GM10248 (cell line): ENCODE data around the gene VIM.

Experiments
- CTCF ChIA-PET: fragments of 300-600 bp; sonication (Branson Sonifier 250); formaldehyde crosslinking; extraction: SDS; loops from one replicate; lab custom pipeline; 2021; ENCODE audit warnings: antibody characterized with exemption; lab: Yijun Ruan, JAX
- POLR2A ChIA-PET: fragments of 350-650 bp; sonication (Branson Sonifier 250); formaldehyde crosslinking; extraction: SDS; loops from one replicate; lab custom pipeline; 2020; ENCODE audit warnings: antibody characterized with exemption; lab: Yijun Ruan, JAX
- DNase-seq: peaks from one replicate; pipeline ENCODE4 v3.0.0; 2012; ENCODE audit errors: extremely low spot score
- TF ChIP-seq, protein P1 (sequence below): IDR thresholded peaks from 2 replicates; pipeline ENCODE4 v1.5.1; 2012; ENCODE audit warnings: mild to moderate bottlenecking, low read depth; ENCODE audit errors: extremely low read depth, missing control alignments, control extremely low read depth

VIM gene

DNA sequence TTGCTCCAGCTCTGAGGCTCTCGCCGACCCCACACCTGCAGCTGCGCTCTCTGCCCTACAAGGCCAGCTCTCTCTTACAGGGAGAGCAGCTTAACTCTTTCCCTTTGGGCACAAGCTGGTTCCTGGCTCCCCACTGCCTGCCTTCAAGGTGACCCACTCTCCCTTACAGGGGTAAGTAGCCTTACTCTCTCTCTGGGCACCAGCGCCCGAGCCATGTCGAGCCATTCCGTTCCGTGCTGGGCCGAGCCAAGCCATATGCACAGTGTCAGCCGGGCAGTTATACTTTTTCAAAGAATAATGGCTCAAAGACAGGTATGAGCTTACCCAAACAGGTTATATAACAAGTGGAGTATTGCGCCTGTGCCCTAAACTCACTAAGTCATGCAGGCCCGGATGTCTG lies 44.6 kb downstream of the VIM start:
- POLR2A ChIA-PET: no interaction called here
- CTCF ChIA-PET: interaction anchor here (1.1 to 2.5 kb wide), 2 partner anchors 14 to 83 kb away, joined by 3 to 12 read pairs; no protein-coding TSS in a partner anchor
- TF ChIP-seq, protein P1, sequence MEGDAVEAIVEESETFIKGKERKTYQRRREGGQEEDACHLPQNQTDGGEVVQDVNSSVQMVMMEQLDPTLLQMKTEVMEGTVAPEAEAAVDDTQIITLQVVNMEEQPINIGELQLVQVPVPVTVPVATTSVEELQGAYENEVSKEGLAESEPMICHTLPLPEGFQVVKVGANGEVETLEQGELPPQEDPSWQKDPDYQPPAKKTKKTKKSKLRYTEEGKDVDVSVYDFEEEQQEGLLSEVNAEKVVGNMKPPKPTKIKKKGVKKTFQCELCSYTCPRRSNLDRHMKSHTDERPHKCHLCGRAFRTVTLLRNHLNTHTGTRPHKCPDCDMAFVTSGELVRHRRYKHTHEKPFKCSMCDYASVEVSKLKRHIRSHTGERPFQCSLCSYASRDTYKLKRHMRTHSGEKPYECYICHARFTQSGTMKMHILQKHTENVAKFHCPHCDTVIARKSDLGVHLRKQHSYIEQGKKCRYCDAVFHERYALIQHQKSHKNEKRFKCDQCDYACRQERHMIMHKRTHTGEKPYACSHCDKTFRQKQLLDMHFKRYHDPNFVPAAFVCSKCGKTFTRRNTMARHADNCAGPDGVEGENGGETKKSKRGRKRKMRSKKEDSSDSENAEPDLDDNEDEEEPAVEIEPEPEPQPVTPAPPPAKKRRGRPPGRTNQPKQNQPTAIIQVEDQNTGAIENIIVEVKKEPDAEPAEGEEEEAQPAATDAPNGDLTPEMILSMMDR: no peak
- DNase-seq: no peak

DNA sequence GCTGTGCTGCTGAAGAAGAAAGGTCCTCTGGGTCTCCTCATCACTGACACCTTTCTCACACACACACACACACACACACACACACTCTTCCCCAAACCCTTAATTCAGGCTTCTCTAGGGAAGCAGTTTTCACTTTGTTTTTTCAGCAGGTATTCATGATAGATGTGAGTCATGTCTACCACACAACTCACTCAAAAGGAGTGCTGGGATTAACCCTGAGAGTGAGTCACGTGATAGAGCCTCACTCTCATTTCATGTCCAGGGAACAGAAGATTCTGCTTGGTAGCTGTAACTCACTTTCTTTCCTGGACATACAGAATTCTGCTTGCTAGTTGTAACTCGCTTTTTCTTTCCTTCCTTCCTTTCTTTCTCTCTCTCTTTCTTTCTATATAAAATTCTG lies 45.4 kb downstream of the VIM start:
- POLR2A ChIA-PET: no interaction called here
- CTCF ChIA-PET: interaction anchor here (1.3 to 2.5 kb wide), 4 partner anchors 11 to 17 kb away, joined by 4 to 12 read pairs (median 7); no protein-coding TSS in a partner anchor
- DNase-seq: no peak
- TF ChIP-seq, protein P1: no peak

DNA sequence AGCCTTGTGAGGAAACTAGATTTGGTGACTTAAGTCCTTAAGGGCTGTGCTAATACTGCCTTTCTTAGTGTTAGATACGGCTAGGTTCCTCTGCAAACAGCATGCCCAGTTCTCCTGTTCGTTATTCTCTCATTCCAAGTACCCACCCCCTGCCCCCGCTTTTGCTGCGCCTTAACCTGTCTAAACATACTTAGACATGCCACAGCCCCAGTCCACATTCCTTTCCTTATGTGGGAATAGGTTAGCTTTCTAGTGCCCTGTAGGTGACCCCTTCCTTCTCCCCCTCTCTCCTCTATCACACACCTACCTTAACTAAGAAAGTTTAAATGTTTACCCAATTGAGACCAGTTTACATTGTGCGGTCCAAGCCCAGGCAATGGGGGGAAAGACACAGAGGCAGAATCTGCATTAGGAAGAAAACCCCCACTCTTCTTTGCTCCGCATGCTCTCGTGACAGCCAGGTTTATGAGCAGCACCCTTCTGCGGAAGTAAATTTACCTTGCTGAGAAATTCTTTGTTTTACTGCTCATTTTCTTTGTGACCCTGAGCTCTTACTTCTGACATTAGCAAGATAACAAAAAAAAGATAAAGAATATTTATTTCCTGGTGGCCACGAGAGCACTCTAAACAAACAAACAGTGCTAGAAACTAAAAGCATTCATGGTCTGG lies 48.8 kb downstream of the VIM start:
- DNase-seq: no peak
- TF ChIP-seq, protein P1: no peak
- ChIA-PET POLR2A (no interaction called here), CTCF (interaction anchor here (1.0 to 1.4 kb wide), 4 partner anchors 9 to 43 kb away, joined by 3 to 6 read pairs (median 4); no protein-coding TSS in a partner anchor)

DNA sequence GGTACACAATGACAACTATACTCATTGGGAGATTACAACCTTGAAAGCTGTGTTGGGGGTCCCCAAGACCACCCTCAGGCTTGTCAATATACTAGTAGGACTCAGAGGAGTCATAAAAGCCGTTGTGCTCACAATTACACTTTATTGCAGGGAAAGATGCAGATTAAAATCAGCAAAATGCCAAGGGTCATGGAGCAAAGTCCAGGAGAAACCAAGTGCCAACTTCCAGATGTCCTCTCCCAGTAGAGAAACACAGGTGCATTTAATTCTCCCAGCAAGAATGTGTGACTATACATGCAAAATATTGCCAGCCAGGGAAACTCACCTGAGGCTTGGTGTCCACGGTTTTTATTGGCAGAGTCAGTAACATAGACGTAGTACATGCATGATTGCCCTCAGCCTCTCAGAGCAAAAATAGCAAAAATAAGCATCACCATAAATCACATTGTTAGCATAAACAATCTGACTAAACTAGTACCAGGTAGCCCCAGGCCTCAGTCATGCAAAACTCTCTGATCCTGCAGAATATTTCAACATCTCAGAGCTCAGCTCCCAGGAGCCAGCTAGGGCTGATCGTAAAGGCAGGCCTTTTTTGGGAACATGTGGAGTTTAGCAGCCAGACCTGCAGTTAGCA lies 50.7 kb downstream of the VIM start:
- no peak for DNase-seq
- TF ChIP-seq, protein P1: no peak
- ChIA-PET CTCF (interaction anchor here (1.4 kb wide), 1 partner anchor 20 kb away, joined by 4 read pairs; no protein-coding TSS in a partner anchor), POLR2A (no interaction called here)

DNA sequence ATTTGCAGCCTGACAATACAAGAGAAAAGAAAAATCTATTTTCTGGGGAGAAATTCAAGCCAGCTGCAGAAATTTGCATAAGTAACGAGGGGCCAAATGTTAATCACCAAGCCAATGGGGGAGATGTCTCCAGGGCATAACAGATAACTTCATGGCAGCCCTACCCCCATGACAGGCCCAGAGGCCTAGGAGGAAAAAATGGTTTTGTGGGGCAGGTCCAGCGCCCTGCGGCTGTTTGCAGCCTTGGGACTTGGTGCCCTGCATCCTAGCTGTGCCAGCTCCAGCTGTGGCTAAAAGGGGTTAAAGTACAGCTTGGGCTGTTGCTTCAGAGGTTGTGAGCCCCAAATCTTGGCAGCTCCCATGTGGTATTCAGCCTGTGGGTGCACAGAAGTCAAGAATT lies 54.3 kb downstream of the VIM start:
- POLR2A ChIA-PET: no interaction called here
- TF ChIP-seq, protein P1: no peak
- no peak for DNase-seq
- CTCF ChIA-PET: no interaction called here

DNA sequence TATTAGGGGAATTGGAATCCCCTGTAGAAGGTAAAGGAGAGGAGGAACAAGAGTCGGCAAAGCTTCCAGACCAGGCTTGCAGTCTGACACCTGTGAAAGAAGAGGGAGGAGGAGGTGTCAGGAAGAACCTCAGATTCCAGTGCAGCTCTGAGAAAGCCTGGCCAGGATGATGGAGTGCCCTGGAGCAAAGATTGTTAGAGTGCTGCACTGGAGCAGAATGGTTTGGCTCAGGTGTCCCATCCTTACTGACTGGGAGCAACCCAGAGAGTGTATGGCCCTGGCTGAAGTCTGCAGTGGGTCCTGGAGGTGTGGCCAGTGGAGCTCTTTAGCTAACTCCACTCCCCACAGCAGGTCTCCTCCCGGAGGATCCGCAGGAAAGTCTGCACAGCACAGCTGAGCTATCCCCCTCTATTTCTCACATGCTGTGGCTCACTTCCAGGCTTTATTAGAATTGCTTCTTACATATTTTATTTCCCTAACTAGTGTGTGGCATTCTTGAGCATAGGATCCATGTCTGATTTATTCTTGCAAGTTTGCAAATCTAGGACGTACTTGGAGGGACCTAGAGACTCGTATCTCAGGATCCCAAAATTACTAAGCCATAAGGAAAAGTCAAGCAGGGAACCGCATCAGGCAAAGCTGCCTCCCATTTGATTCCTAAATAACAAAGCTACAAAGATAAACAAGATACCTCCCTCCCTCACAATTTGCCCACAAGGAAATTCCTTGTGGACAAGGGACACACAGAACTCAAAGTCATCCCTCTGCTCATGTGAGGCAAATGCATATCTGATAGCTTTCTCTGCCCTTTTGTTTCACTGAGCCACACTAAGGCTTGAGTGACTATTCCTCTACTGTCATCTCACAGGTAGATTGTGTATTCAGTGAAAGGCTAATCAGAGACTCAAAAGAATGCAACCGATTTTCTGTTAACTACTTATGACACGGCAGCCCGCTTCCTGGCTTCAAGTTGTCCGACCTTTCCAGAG lies 58.8 kb downstream of the VIM start:
- DNase-seq: no peak
- TF ChIP-seq, protein P1: no peak
- CTCF ChIA-PET: interaction anchor here (1.9 kb wide), 1 partner anchor 9 kb away, joined by 4 read pairs; no protein-coding TSS in a partner anchor
- POLR2A ChIA-PET: no interaction called here
